K562 (cell line): ENCODE results near the gene ABHD14A. TPM values are rescaled to one million over a fixed set of nuclear protein-coding genes. Genes with fewer than 3 reads are reported as not detected.

Source experiments
- ATAC-seq: fragments of 200-7000 bp; cut with Tn5 transposase; 3 replicates; pipeline ENCODE4 v1.9.1; 2020; ENCODE audit warnings: moderate library complexity
- BruUV-seq: library from RNA; stranded (reverse); fragments of 400-500 nt; replicated peaks from 2 replicates; lab custom pipeline; 2021; lab: Mats Ljungman, UMichigan
- CTCF ChIA-PET: fragments of 300-600 bp; formaldehyde crosslinking; extraction: SDS; loops from one replicate; lab custom pipeline; 2021; ENCODE audit warnings: low intra/inter-chr PET ratio; lab: Yijun Ruan, JAX
- POLR2A ChIA-PET: fragments of 300-600, 350-650 bp; sonication (Branson Sonifier 250); formaldehyde crosslinking; extraction: SDS; loops from one replicate; lab custom pipeline; 2021; ENCODE audit warnings: antibody characterized with exemption, inconsistent platforms; lab: Yijun Ruan, JAX
- DNase-seq, 4 experiments: peaks; one replicate each; pipeline versions ENCODE4 v3.0.0 to v3.0.0-alpha.2; 2011 to 2018; ENCODE audit warnings: low spot score in 3 of 4, mixed read lengths in 3 of 4; ENCODE audit errors: extremely low read depth in 1 of 4
- FAIRE-seq: peaks from 2 replicates; lab custom pipeline; 2011; peaks lifted over from hg19 to GRCh38; lab: Jason Lieb, UNC
- H2AFZ ChIP-seq: 2 replicates; pipeline ENCODE4 v1.6.0; 2011; ENCODE audit warnings: low read depth, low read length, control low read depth, inconsistent platforms
- H3K27ac ChIP-seq: fragments of 200-600 bp; 3 replicates; pipeline ENCODE4 v1.8.0; 2011; ENCODE audit warnings: low read depth, mild to moderate bottlenecking, control low read depth, inconsistent platforms, low read length, moderate library complexity, mixed read lengths; ENCODE audit errors: extremely low read depth
- H3K27me3 ChIP-seq, 2 experiments: fragments of 300-600 bp in 1 of 2; 2 replicates in 1 of 2; 3 replicates in 1 of 2; pipeline versions ENCODE4 v1.6.0 to v1.8.0; 2011; ENCODE audit warnings: inconsistent platforms in 2 of 2, low read length in 2 of 2, mild to moderate bottlenecking in 1 of 2, mixed read lengths in 1 of 2, moderate library complexity in 1 of 2; ENCODE audit not compliant: control insufficient read depth in 2 of 2, insufficient read depth in 2 of 2
- H3K36me3 ChIP-seq: fragments of 300-600 bp; 3 replicates; pipeline ENCODE4 v1.8.0; 2011; ENCODE audit warnings: mild to moderate bottlenecking, low read length, inconsistent platforms; ENCODE audit not compliant: control insufficient read depth, insufficient read depth
- H3K4me1 ChIP-seq, 2 experiments: fragments of 200-600 bp in 1 of 2; replicated peaks in 1 of 2; 2 replicates in 1 of 2; 3 replicates in 1 of 2; pipeline versions ENCODE4 v1.5.1 to v1.8.0; 2011; ENCODE audit warnings: inconsistent platforms in 2 of 2, low read length in 2 of 2, mild to moderate bottlenecking in 1 of 2, mixed read lengths in 1 of 2, moderate library complexity in 1 of 2; ENCODE audit not compliant: control insufficient read depth in 2 of 2, insufficient read depth in 2 of 2
- H3K4me2 ChIP-seq: 2 replicates; pipeline ENCODE4 v1.6.1; 2011; ENCODE audit warnings: low read length, control low read depth, inconsistent platforms, mixed read lengths; ENCODE audit not compliant: insufficient read depth
- H3K4me3 ChIP-seq: fragments of 200-600 bp; sonication (generic), shearing (Covaris generic); 2 replicates; pipeline ENCODE4 v1.5.1; 2016; ENCODE audit warnings: control low read depth, inconsistent platforms
- H3K79me2 ChIP-seq: fragments of 200-600 bp; 3 replicates; pipeline ENCODE4 v1.8.0; 2011; ENCODE audit warnings: low read length, inconsistent platforms; ENCODE audit not compliant: control insufficient read depth, insufficient read depth
- H3K9ac ChIP-seq, 2 experiments: 2 replicates each; pipeline versions ENCODE4 v1.6.0 to v1.6.1; 2011; ENCODE audit warnings: low read depth in 2 of 2, low read length in 2 of 2, control low read depth in 1 of 2, inconsistent platforms in 1 of 2, mild to moderate bottlenecking in 1 of 2, mixed read lengths in 1 of 2; ENCODE audit not compliant: insufficient read depth in 1 of 2
- H3K9me1 ChIP-seq: one replicate; pipeline ENCODE4 v1.6.0; 2011; ENCODE audit warnings: inconsistent platforms, mild to moderate bottlenecking, low read length, moderate library complexity; ENCODE audit not compliant: control insufficient read depth, insufficient read depth
- H3K9me3 ChIP-seq: replicated peaks from 2 replicates; pipeline ENCODE4 v1.5.1; 2011; ENCODE audit warnings: low read depth, low read length, inconsistent platforms; ENCODE audit not compliant: control insufficient read depth, insufficient read depth
- H4K20me1 ChIP-seq: replicated peaks from 2 replicates; pipeline ENCODE4 v1.6.1; 2011; ENCODE audit warnings: low read length, inconsistent platforms, mixed read lengths; ENCODE audit not compliant: control insufficient read depth, insufficient read depth
- E2F6 ChIP-seq, 2 experiments: IDR thresholded peaks; 2 replicates each; pipeline ENCODE4 v1.6.1; 2011; ENCODE audit warnings: borderline replicate concordance in 1 of 2, control low read depth in 1 of 2, low read depth in 1 of 2, low read length in 1 of 2, mild to moderate bottlenecking in 1 of 2, mixed read lengths in 1 of 2, moderate library complexity in 1 of 2; ENCODE audit not compliant: insufficient read depth in 1 of 2, insufficient read length in 1 of 2, poor library complexity in 1 of 2, severe bottlenecking in 1 of 2; ENCODE audit errors: extremely low read depth in 1 of 2
- MEIS2 ChIP-seq: fragments of 450-650 bp; IDR thresholded peaks from 2 replicates; pipeline ENCODE4 v1.6.1; 2014; ENCODE audit warnings: mild to moderate bottlenecking; ENCODE audit not compliant: partially characterized antibody
- VEZF1 ChIP-seq: fragments of 200-800 bp; sonication (Bioruptor generic); IDR thresholded peaks from 2 replicates; pipeline ENCODE4 v1.6.1; 2017; ENCODE audit warnings: missing genetic modification characterization, missing compliant biosample characterization
- WGBS: fragments of 100-300 bp; shearing (Covaris generic); methylation state at CpG from one replicate; pipeline ENCODE4 v1.1.6; 2016; ENCODE audit warnings: low coverage, mixed read lengths; ENCODE audit not compliant: insufficient coverage; ENCODE audit errors: missing lambda C conversion rate; 5-methylcytosine and 5-hydroxymethylcytosine counted together
- in situ Hi-C: fragments of 300-500 bp; cut with MboI; formaldehyde crosslinking; loops from 4 replicates; pipeline ENCODE4 v1.15.0; 2018; ENCODE audit warnings: inconsistent platforms, mixed read lengths
- intact Hi-C: fragments of 100-400 bp; cut with micrococcal nuclease; formaldehyde crosslinking; loops from 2 replicates; pipeline ENCODE4 v1.14.2; 2022
- polyA plus RNA-seq, 8 experiments: library from polyadenylated mRNA; depleted of rRNA in 4 of 8; stranded (reverse) in 5 of 8; unstranded in 3 of 8; fragments of >200 nt; fragmentation: Nextera tagmentation in 2 of 8; fragmentation: Illumina TruSeq in 1 of 8; extraction: Ambion mirVana in 2 of 8; extraction: Trizol in 1 of 8; gene quantifications; 2 replicates each; pipeline versions ENCODE4 v1.2.1 to v1.2.3, GENCODE V29; 2011 to 2014; ENCODE audit warnings: inconsistent platforms in 1 of 8, missing spikeins in 1 of 8
- total RNA-seq, 7 experiments: library from RNA; depleted of rRNA in 6 of 7; stranded (reverse); fragments of >200 nt in 6 of 7; fragmentation: Illumina TruSeq in 2 of 7; extraction: Trizol in 2 of 7; gene quantifications; 2 replicates each; pipeline versions ENCODE4 v1.2.1 to v1.2.3, GENCODE V29; 2011 to 2021; ENCODE audit warnings: low replicate concordance in 1 of 7
- TF ChIP-seq, protein P1 (sequence below): fragments of 450-650 bp; IDR thresholded peaks from 2 replicates; pipeline ENCODE4 v1.6.1; 2016; ENCODE audit warnings: mild to moderate bottlenecking, moderate library complexity

The ABHD14A gene
- total and polyA plus RNA-seq, 9 of the 15 experiments (the other 6 are each of a cell fraction or from before 2014, with no cell fraction given) = 0.90 to 10.5 (median 8.3) TPM

DNA sequence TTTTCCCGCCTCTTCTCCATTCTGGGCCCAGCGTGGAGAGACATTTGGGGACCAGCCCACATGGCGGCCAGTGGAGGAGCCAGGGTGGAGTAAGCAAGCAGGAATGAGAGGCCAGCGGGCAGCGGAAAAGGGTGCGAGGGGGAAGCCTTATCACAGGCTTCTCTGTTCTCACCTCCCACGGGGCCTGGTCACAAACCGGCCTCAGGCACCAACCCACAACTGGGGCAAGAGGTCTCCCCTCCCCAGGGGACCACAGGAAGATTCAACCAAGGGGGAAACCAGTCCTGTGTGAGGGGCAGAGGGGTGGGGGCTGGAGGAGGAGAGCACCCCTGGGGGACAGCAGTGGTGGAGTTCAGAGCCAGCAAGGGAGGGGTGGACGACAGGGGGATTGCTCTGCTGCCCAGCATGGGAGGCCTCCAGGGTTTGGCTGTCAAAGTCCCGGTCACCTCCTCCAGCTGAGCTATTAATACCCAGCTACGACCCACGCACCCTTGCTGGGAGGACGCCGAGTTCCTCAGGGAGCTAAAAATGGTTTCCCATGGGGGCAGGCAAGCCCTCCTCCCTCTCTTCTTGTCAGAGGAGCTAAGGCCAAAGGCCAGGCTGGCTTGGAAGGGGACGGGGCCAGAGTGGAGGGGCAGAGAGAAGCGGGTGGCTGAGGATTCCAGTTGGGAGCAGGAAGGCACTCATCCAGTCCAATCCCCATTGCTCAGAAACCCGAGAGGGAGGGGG, 44.7 kb downstream of the ABHD14A start:
- Histone ChIP-seq H3K27ac (no peak overlapping the region), H3K4me2 (no peak overlapping the region), H3K79me2 (no peaks in the 10 kb centered on the region), H2AFZ (peak overlapping the region; percentile 56), H3K9me3 (no peaks in the 10 kb centered on the region), H3K36me3 (no peaks in the 10 kb centered on the region), H3K4me1 (peaks cover 35 to 46% of the 10 kb centered on the region in 2 experiments), H3K4me3 (no peak overlapping the region), H4K20me1 (no peaks in the 10 kb centered on the region), H3K9me1 (no peaks in the 10 kb centered on the region), H3K27me3 (no peaks in the 10 kb centered on the region), H3K9ac (peak overlapping the region; percentile 20 to 83; a peak in 3 of 4 replicates)
- ChIA-PET CTCF (no interaction called here), POLR2A (interaction anchor here (0.7 kb wide), 1 partner anchor 34 kb away, joined by 3 read pairs; no protein-coding TSS in a partner anchor)
- FAIRE-seq (no peak), ATAC-seq (no peak; the same call in 2 of the 3 replicates), DNase-seq (peak in 1 of 4 experiments; percentile 21)
- WGBS = 34% methylated on average over 10 of the region's 17 CpGs
- BruUV-seq = no TSS peak
- intact Hi-C loops (no loop called here), in situ Hi-C loops (loop anchor here (25.0 kb wide), 1 partner anchor 368 kb away; no protein-coding TSS in a partner anchor)
- TF ChIP-seq E2F6 (IDR thresholded peaks at IDR 0.05; ENCODE audit: borderline replicate concordance in 1 of 2, extremely low read depth in 1 of 2, insufficient read depth in 1 of 2, insufficient read length in 1 of 2, low read depth in 1 of 2, low read length in 1 of 2, poor library complexity in 1 of 2, severe bottlenecking in 1 of 2) = peak in 1 of 2 experiments; percentile 38
- peak; percentile 30; the same call in 1 of the 2 replicates for TF ChIP-seq VEZF1
- TF ChIP-seq MEIS2 = no peak
- TF ChIP-seq, protein P1, sequence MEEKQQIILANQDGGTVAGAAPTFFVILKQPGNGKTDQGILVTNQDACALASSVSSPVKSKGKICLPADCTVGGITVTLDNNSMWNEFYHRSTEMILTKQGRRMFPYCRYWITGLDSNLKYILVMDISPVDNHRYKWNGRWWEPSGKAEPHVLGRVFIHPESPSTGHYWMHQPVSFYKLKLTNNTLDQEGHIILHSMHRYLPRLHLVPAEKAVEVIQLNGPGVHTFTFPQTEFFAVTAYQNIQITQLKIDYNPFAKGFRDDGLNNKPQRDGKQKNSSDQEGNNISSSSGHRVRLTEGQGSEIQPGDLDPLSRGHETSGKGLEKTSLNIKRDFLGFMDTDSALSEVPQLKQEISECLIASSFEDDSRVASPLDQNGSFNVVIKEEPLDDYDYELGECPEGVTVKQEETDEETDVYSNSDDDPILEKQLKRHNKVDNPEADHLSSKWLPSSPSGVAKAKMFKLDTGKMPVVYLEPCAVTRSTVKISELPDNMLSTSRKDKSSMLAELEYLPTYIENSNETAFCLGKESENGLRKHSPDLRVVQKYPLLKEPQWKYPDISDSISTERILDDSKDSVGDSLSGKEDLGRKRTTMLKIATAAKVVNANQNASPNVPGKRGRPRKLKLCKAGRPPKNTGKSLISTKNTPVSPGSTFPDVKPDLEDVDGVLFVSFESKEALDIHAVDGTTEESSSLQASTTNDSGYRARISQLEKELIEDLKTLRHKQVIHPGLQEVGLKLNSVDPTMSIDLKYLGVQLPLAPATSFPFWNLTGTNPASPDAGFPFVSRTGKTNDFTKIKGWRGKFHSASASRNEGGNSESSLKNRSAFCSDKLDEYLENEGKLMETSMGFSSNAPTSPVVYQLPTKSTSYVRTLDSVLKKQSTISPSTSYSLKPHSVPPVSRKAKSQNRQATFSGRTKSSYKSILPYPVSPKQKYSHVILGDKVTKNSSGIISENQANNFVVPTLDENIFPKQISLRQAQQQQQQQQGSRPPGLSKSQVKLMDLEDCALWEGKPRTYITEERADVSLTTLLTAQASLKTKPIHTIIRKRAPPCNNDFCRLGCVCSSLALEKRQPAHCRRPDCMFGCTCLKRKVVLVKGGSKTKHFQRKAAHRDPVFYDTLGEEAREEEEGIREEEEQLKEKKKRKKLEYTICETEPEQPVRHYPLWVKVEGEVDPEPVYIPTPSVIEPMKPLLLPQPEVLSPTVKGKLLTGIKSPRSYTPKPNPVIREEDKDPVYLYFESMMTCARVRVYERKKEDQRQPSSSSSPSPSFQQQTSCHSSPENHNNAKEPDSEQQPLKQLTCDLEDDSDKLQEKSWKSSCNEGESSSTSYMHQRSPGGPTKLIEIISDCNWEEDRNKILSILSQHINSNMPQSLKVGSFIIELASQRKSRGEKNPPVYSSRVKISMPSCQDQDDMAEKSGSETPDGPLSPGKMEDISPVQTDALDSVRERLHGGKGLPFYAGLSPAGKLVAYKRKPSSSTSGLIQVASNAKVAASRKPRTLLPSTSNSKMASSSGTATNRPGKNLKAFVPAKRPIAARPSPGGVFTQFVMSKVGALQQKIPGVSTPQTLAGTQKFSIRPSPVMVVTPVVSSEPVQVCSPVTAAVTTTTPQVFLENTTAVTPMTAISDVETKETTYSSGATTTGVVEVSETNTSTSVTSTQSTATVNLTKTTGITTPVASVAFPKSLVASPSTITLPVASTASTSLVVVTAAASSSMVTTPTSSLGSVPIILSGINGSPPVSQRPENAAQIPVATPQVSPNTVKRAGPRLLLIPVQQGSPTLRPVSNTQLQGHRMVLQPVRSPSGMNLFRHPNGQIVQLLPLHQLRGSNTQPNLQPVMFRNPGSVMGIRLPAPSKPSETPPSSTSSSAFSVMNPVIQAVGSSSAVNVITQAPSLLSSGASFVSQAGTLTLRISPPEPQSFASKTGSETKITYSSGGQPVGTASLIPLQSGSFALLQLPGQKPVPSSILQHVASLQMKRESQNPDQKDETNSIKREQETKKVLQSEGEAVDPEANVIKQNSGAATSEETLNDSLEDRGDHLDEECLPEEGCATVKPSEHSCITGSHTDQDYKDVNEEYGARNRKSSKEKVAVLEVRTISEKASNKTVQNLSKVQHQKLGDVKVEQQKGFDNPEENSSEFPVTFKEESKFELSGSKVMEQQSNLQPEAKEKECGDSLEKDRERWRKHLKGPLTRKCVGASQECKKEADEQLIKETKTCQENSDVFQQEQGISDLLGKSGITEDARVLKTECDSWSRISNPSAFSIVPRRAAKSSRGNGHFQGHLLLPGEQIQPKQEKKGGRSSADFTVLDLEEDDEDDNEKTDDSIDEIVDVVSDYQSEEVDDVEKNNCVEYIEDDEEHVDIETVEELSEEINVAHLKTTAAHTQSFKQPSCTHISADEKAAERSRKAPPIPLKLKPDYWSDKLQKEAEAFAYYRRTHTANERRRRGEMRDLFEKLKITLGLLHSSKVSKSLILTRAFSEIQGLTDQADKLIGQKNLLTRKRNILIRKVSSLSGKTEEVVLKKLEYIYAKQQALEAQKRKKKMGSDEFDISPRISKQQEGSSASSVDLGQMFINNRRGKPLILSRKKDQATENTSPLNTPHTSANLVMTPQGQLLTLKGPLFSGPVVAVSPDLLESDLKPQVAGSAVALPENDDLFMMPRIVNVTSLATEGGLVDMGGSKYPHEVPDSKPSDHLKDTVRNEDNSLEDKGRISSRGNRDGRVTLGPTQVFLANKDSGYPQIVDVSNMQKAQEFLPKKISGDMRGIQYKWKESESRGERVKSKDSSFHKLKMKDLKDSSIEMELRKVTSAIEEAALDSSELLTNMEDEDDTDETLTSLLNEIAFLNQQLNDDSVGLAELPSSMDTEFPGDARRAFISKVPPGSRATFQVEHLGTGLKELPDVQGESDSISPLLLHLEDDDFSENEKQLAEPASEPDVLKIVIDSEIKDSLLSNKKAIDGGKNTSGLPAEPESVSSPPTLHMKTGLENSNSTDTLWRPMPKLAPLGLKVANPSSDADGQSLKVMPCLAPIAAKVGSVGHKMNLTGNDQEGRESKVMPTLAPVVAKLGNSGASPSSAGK = 0 out of 2 replicates have a peak, but pooled peaks have one; percentile 28
